Measurements from ENCODE around the gene OMP. TPM values are rescaled to one million over a fixed set of nuclear protein-coding genes. Genes with fewer than 3 reads are reported as not detected.

OMP gene
- total RNA-seq, 1 donor from 2014 or later: not detected

DNA sequence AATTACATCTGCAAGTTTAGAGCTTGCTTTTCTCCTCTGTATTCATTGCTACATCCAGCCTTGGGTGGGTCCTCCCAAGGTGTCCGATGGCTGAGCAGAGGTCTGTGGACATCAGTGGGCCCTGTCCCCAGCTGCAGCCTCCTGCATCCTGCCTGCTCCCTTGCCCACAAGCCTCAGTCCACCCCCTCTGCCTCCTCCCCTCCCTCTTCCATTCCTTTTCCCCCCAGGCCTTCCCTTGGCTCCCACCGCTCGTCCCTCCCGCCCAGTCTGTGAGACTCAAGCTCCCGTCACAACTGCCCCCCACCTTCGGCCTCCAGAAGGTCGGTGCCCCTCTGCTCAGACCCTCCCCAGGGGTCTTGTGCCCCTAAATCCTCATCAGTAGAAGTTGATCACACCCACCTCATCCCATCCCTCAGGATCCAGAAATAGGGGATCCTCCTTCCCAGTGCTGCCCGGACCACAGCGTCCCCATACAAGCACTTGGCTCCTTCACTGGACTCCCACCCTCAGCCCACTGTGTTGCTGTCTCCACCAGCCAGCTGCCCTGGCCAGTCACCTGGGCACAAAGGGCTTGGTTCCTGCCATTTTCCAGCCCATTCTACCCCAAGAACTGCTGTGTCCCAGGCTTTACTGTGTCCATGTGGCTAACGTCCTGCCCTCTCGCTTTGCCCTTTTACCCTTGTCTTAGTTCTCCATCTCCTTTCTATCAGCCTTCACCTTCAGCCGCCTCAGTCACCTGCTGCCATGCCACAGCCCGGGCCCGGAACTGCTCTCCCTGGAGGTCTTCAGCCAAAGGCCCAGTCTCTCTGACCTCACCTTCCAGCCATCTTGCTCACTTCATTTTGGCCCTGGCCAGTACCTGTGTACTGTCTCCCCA, 2.2 kb upstream of the OMP start:
- intact Hi-C loops (cut with micrococcal nuclease): no loop called here
- H3K36me3 ChIP-seq: no peaks in the 10 kb centered on the region
- no peak overlapping the region for H3K27ac ChIP-seq (replicated peaks)
- no peaks in the 10 kb centered on the region for H3K4me1 ChIP-seq
- TF ChIP-seq, protein P1, sequence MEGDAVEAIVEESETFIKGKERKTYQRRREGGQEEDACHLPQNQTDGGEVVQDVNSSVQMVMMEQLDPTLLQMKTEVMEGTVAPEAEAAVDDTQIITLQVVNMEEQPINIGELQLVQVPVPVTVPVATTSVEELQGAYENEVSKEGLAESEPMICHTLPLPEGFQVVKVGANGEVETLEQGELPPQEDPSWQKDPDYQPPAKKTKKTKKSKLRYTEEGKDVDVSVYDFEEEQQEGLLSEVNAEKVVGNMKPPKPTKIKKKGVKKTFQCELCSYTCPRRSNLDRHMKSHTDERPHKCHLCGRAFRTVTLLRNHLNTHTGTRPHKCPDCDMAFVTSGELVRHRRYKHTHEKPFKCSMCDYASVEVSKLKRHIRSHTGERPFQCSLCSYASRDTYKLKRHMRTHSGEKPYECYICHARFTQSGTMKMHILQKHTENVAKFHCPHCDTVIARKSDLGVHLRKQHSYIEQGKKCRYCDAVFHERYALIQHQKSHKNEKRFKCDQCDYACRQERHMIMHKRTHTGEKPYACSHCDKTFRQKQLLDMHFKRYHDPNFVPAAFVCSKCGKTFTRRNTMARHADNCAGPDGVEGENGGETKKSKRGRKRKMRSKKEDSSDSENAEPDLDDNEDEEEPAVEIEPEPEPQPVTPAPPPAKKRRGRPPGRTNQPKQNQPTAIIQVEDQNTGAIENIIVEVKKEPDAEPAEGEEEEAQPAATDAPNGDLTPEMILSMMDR (IDR thresholded peaks at IDR 0.05; ENCODE audit: borderline replicate concordance): no peak
- no peak overlapping the region for H3K4me3 ChIP-seq
- H3K9me3 ChIP-seq (replicated peaks): no peaks in the 10 kb centered on the region
- no peaks in the 10 kb centered on the region for H3K27me3 ChIP-seq (ENCODE audit: low read depth)
- DNase-seq: peak; percentile 9

DNA sequence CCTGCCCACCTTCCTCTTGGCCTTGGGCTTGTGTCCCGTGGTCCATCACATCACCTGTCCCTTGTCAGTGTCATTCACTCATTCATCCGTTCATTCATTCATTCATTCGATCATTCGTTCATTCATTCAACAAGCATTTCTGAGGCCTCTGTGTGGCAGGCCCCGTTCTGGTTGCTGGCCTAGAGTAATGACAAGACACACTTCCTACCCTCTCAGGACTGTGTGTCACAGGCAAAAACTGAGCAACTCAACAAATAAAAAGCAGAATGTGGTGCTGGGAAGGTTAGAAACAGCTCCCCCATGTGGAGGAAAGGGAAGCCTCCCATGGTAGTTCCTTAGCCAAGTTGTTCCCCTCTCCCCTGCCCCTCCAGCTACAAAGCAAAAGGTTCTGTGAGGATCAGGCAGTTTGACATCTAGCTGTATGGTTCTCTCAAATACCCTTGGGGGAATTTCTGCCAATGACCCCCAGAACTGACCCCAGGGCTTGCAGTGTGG, 1.6 kb upstream of the OMP start:
- Histone ChIP-seq H3K27ac (replicated peaks) (no peak overlapping the region), H3K27me3 (ENCODE audit: low read depth) (no peaks in the 10 kb centered on the region), H3K9me3 (replicated peaks) (no peaks in the 10 kb centered on the region), H3K4me1 (no peaks in the 10 kb centered on the region), H3K4me3 (no peak overlapping the region), H3K36me3 (no peaks in the 10 kb centered on the region)
- intact Hi-C loops (cut with micrococcal nuclease): no loop called here
- TF ChIP-seq, protein P1 (IDR thresholded peaks at IDR 0.05; ENCODE audit: borderline replicate concordance): peak; percentile 26
- DNase-seq: no peak

DNA sequence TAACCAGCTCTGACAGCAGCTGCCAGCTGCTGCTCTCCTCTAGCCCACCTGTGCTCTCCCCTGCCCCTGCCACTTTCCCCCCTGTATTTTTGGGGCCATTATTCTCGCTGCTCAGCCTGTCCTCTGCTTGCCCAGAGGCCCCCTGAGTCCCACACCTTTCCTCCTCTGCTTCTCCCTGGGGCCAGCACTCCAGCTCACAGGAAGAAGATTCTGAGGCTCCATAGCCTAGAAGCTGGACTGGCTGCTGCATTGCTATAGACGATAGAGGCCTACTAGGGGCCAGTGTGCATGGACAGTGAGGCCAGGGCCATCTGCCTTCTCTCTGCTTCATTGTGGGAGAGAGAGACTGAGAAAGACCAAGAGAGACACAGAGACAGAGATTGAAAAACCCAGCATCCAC, 679 bp downstream of the OMP start:
- TF ChIP-seq, protein P1 (IDR thresholded peaks at IDR 0.05; ENCODE audit: borderline replicate concordance): no peak
- no peak overlapping the region for H3K27ac ChIP-seq (replicated peaks)
- no peaks in the 10 kb centered on the region for H3K36me3 ChIP-seq
- H3K4me1 ChIP-seq: peaks cover 7% of the 10 kb centered on the region
- H3K9me3 ChIP-seq (replicated peaks): no peaks in the 10 kb centered on the region
- no peaks in the 10 kb centered on the region for H3K27me3 ChIP-seq (ENCODE audit: low read depth)
- DNase-seq: no peak
- intact Hi-C loops (cut with micrococcal nuclease): no loop called here
- H3K4me3 ChIP-seq: no peak overlapping the region

DNA sequence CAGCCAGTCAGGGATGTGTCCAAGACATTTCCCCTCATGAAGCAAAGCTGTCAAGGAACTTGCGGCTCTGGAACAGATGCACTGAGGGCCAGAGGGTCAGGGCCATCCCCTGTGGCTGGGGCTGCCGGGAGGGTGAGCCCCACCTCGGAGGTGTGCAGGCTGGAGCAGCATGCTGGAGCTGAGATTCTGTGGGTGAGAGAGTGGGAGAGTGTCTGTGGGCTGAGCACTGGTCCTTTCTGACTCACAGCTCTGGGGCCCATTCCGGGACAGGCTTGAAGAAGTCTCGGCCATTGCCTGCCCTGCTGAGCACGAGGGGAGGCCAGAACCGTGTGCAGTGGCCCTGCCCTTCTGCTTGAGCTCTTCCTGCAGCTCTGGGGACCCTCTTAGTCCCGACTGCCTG, 2.1 kb downstream of the OMP start:
- Histone ChIP-seq H3K36me3 (no peaks in the 10 kb centered on the region), H3K4me1 (peaks cover 12% of the 10 kb centered on the region), H3K27me3 (ENCODE audit: low read depth) (no peaks in the 10 kb centered on the region), H3K9me3 (replicated peaks) (no peaks in the 10 kb centered on the region), H3K27ac (replicated peaks) (no peak overlapping the region), H3K4me3 (no peak overlapping the region)
- intact Hi-C loops (cut with micrococcal nuclease): no loop called here
- no peak for DNase-seq
- TF ChIP-seq, protein P1 (IDR thresholded peaks at IDR 0.05; ENCODE audit: borderline replicate concordance): no peak

DNA sequence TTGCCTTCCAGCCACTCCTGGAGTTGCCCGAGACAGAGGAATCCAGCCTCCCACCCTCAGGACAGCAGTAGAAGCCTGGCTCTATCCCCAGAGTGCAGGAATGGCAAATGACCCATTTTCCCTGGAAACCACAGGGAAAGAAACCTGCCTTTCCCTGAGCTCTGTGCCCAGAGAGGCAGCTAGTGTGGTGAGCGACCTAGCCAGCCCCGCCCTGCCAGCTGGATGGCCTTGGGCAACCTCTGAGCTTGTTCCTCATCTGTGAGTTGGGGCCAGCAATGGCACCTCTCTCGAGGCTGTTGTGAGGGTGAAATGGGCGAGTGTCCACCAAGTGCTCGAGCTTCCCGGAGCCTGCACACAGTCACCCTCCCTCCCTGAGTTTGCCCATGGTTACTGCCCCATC, 3.7 kb downstream of the OMP start:
- TF ChIP-seq, protein P1 (IDR thresholded peaks at IDR 0.05; ENCODE audit: borderline replicate concordance): no peak
- no peak for DNase-seq
- H3K27ac ChIP-seq (replicated peaks): no peak overlapping the region
- intact Hi-C loops (cut with micrococcal nuclease): no loop called here
- H3K36me3 ChIP-seq: no peaks in the 10 kb centered on the region
- peaks cover 12% of the 10 kb centered on the region for H3K4me1 ChIP-seq
- H3K4me3 ChIP-seq: no peak overlapping the region
- H3K27me3 ChIP-seq (ENCODE audit: low read depth): no peaks in the 10 kb centered on the region
- H3K9me3 ChIP-seq (replicated peaks): no peaks in the 10 kb centered on the region
